Keratinocyte (primary cell): ENCODE measurements around the gene SERPINB4. TPM values are rescaled to one million over a fixed set of nuclear protein-coding genes. Genes with fewer than 3 reads are reported as not detected.
"Not testable (repeated sequence)": the region's sequence is repeated elsewhere in the genome, so short reads cannot be mapped to it uniquely, and the experiment has no call there.

ENCODE experiments used
- DNase-seq: peaks from one replicate; pipeline ENCODE4 v3.0.0-alpha.2; 2011; ENCODE audit warnings: low read depth, missing footprints, low spot score
- FAIRE-seq: peaks from 2 replicates; lab custom pipeline; 2011; peaks lifted over from hg19 to GRCh38; lab: Jason Lieb, UNC
- H2AFZ ChIP-seq: 2 replicates; pipeline ENCODE4 v1.6.0; 2012; ENCODE audit warnings: low read length, control low read depth, inconsistent platforms; ENCODE audit not compliant: control insufficient read depth
- H3K27ac ChIP-seq: 2 replicates; pipeline ENCODE4 v1.5.1; 2011; ENCODE audit warnings: low read length; ENCODE audit not compliant: control insufficient read depth, insufficient read depth
- H3K27me3 ChIP-seq: 3 replicates; pipeline ENCODE4 v1.6.0; 2011; ENCODE audit warnings: low read length; ENCODE audit not compliant: control insufficient read depth, insufficient read depth; ENCODE audit errors: extremely low read depth
- H3K36me3 ChIP-seq, 2 experiments: 2 replicates in 1 of 2; 3 replicates in 1 of 2; pipeline ENCODE4 v1.5.1; 2011; ENCODE audit warnings: low read length in 2 of 2, mild to moderate bottlenecking in 1 of 2; ENCODE audit not compliant: control insufficient read depth in 2 of 2, insufficient read depth in 2 of 2; ENCODE audit errors: extremely low read depth in 1 of 2
- H3K4me1 ChIP-seq: 3 replicates; pipeline ENCODE4 v1.5.1; 2011; ENCODE audit warnings: low read length; ENCODE audit not compliant: control insufficient read depth, insufficient read depth; ENCODE audit errors: extremely low read depth
- H3K4me2 ChIP-seq: 3 replicates; pipeline ENCODE4 v1.6.0; 2011; ENCODE audit warnings: low read depth, low read length; ENCODE audit not compliant: control insufficient read depth, insufficient read depth; ENCODE audit errors: extremely low read depth
- H3K4me3 ChIP-seq, 3 experiments: fragments of 200-600 bp in 1 of 3; sonication (generic) in 1 of 3; 2 replicates in 2 of 3; 3 replicates in 1 of 3; pipeline ENCODE4 v1.5.1; 2011 to 2016; ENCODE audit warnings: low read length in 3 of 3, mild to moderate bottlenecking in 3 of 3, control low read depth in 2 of 3, inconsistent platforms in 1 of 3, low read depth in 1 of 3, mixed read lengths in 1 of 3, mixed run types in 1 of 3, moderate library complexity in 1 of 3; ENCODE audit not compliant: control insufficient read depth in 2 of 3, insufficient read depth in 2 of 3; ENCODE audit errors: extremely low read depth in 1 of 3
- H3K79me2 ChIP-seq: 2 replicates; pipeline ENCODE4 v1.6.0; 2012; ENCODE audit warnings: low read length; ENCODE audit not compliant: control insufficient read depth, insufficient read depth
- H3K9ac ChIP-seq: 3 replicates; pipeline ENCODE4 v1.6.0; 2011; ENCODE audit warnings: low read length; ENCODE audit not compliant: control insufficient read depth, insufficient read depth; ENCODE audit errors: extremely low read depth
- H3K9me1 ChIP-seq: 3 replicates; pipeline ENCODE4 v1.6.0; 2011; ENCODE audit warnings: low read length; ENCODE audit not compliant: control insufficient read depth, insufficient read depth; ENCODE audit errors: extremely low read depth
- H3K9me3 ChIP-seq: 2 replicates; pipeline ENCODE4 v1.5.1; 2012; ENCODE audit warnings: low read depth, low read length; ENCODE audit not compliant: control insufficient read depth
- H4K20me1 ChIP-seq: 3 replicates; pipeline ENCODE4 v1.6.0; 2011; ENCODE audit warnings: low read length; ENCODE audit not compliant: control insufficient read depth, insufficient read depth; ENCODE audit errors: extremely low read depth
- CTCF ChIP-seq, 3 experiments: IDR thresholded peaks in 1 of 3; conservative IDR thresholded peaks in 1 of 3; optimal IDR thresholded peaks in 1 of 3; 2 replicates in 2 of 3; 3 replicates in 1 of 3; pipeline versions ENCODE3 to v1.5.1; 2011; ENCODE audit warnings: low read length in 3 of 3, mild to moderate bottlenecking in 3 of 3, moderate library complexity in 2 of 3, control low read depth in 1 of 3, inconsistent platforms in 1 of 3; ENCODE audit not compliant: insufficient read depth in 2 of 3; ENCODE audit errors: extremely low read depth in 1 of 3
- EZH2 ChIP-seq: IDR thresholded peaks from one replicate; pipeline ENCODE4 v1.6.1; 2012; ENCODE audit warnings: inconsistent platforms, mild to moderate bottlenecking, low read length, moderate library complexity
- dilution Hi-C: fragments of 300-500 bp; cut with MboI; formaldehyde crosslinking; loops from one replicate; pipeline ENCODE4 v1.7.0; 2020; ENCODE audit warnings: low sequenced_read_pairs; ENCODE audit not compliant: extremely low pct_ligation_motif_present
- polyA plus RNA-seq, 5 experiments: library from polyadenylated mRNA; depleted of rRNA in 3 of 5; stranded (reverse) in 3 of 5; stranded (forward) in 1 of 5; unstranded in 1 of 5; fragments of >200 nt; gene quantifications; 1 replicate in 1 of 5; 2 replicates in 3 of 5; 3 replicates in 1 of 5; pipeline versions ENCODE4 v1.2.1 to v1.2.3, GENCODE V29; 2011 to 2012; ENCODE audit warnings: missing spikeins in 2 of 5, low read depth in 1 of 5, low replicate concordance in 1 of 5

The SERPINB4 gene
- polyA plus RNA-seq, 1 donor (not counting 4 experiments of a cell fraction or from before 2014, with no cell fraction given): 2.4 TPM

GRCh38 chr18:63646936-63647335 lies 2.9 kb upstream of the SERPINB4 start:
- Histone ChIP-seq H3K27me3 (no peaks in the 10 kb centered on the region), H3K9ac (no peak overlapping the region), H4K20me1 (no peaks in the 10 kb centered on the region), H3K27ac (no peak overlapping the region), H3K4me1 (peaks cover 3% of the 10 kb centered on the region), H3K79me2 (no peaks in the 10 kb centered on the region), H3K36me3 (no peaks in the 10 kb centered on the region), H3K4me3 (no peak overlapping the region), H3K4me2 (no peak overlapping the region), H3K9me3 (no peaks in the 10 kb centered on the region), H2AFZ (no peak overlapping the region), H3K9me1 (no peaks in the 10 kb centered on the region)
- DNase-seq (no peak), FAIRE-seq (no peak)
- dilution Hi-C loops: no loop called here
- TF ChIP-seq CTCF (optimal IDR thresholded peaks at IDR 0.05 in 1 of 3, IDR thresholded peaks at IDR 0.05 in 1 of 3, conservative IDR thresholded peaks at IDR 0.05 in 1 of 3; ENCODE audit: extremely low read depth in 1 of 3, insufficient read depth in 2 of 3, low read length in 3 of 3) (no peak), EZH2 (no peak)

GRCh38 chr18:63644694-63645093 lies 638 bp upstream of the SERPINB4 start:
- H4K20me1 ChIP-seq, DNase-seq, H3K36me3 ChIP-seq, H3K79me2 ChIP-seq, H2AFZ ChIP-seq, H3K4me1 ChIP-seq, dilution Hi-C loops, H3K9ac ChIP-seq, H3K4me2 ChIP-seq, H3K4me3 ChIP-seq, H3K27ac ChIP-seq, H3K9me3 ChIP-seq, H3K9me1 ChIP-seq, H3K27me3 ChIP-seq: not testable (repeated sequence)
- peak; percentile 96 for FAIRE-seq

GRCh38 chr18:63642668-63643356 lies 1.2 kb downstream of the SERPINB4 start:
- dilution Hi-C loops, H3K4me1 ChIP-seq, H3K9ac ChIP-seq, FAIRE-seq, H3K27me3 ChIP-seq, H3K9me3 ChIP-seq, H3K4me3 ChIP-seq, H4K20me1 ChIP-seq, H3K9me1 ChIP-seq, DNase-seq, H2AFZ ChIP-seq, H3K36me3 ChIP-seq, H3K27ac ChIP-seq, H3K4me2 ChIP-seq, H3K79me2 ChIP-seq: not testable (repeated sequence)

- H3K9me3 ChIP-seq, H3K9me1 ChIP-seq, H3K79me2 ChIP-seq, DNase-seq, H3K27ac ChIP-seq, H3K27me3 ChIP-seq, dilution Hi-C loops, H2AFZ ChIP-seq, H3K9ac ChIP-seq, H3K4me3 ChIP-seq, H3K36me3 ChIP-seq, H4K20me1 ChIP-seq, H3K4me1 ChIP-seq: not testable (repeated sequence)
- H3K4me2 ChIP-seq: peak overlapping the region; percentile 32
- peak; percentile 91 for FAIRE-seq
Measured at GRCh38 chr18:63641157-63641680, 2.8 kb downstream of the SERPINB4 start.
